ENCODE measurements around the gene VAMP4. TPM values are rescaled to one million over a fixed set of nuclear protein-coding genes. Genes with fewer than 3 reads are reported as not detected.
A peak's percentile ranks its signal among the peaks of the same experiment; 100 is the strongest.

VAMP4 gene
- total and polyA plus RNA-seq, 2 donors from 2014 or later = 7.5 to 15.3 TPM

- Histone ChIP-seq H3K9me3 (ENCODE audit: control insufficient read depth in 2 of 3, insufficient read depth in 1 of 3, low read length in 3 of 3) (peaks cover 0 to 5% (median 0%) of the 10 kb centered on the region in 3 donors), H3K36me3 (ENCODE audit: control insufficient read depth in 2 of 3, insufficient read depth in 3 of 3, low read length in 3 of 3) (no peaks in the 10 kb centered on the region), H3K27ac (ENCODE audit: low read depth in 2 of 2, low read length in 2 of 2) (no peak overlapping the region), H3K4me3 (ENCODE audit: low read length in 3 of 3) (no peak overlapping the region), H3K27me3 (ENCODE audit: control insufficient read depth, insufficient read depth, low read length) (no peaks in the 10 kb centered on the region), H3K9ac (ENCODE audit: low read length in 3 of 3) (no peak overlapping the region), H3K4me1 (ENCODE audit: control insufficient read depth in 2 of 3, insufficient read depth in 2 of 3, low read depth in 1 of 3, low read length in 3 of 3) (no peaks in the 10 kb centered on the region)
- no peak for FAIRE-seq
- no peak for TF ChIP-seq CTCF (IDR thresholded peaks at IDR 0.05; ENCODE audit: borderline replicate concordance, extremely low read depth, insufficient read depth)
- DNase-seq = no peak
- intact Hi-C loops (cut with DNase I) = no loop called here
These were observed 23.6 kb downstream of the VAMP4 start for GRCh38 chr1:171718216-171718615.

DNA sequence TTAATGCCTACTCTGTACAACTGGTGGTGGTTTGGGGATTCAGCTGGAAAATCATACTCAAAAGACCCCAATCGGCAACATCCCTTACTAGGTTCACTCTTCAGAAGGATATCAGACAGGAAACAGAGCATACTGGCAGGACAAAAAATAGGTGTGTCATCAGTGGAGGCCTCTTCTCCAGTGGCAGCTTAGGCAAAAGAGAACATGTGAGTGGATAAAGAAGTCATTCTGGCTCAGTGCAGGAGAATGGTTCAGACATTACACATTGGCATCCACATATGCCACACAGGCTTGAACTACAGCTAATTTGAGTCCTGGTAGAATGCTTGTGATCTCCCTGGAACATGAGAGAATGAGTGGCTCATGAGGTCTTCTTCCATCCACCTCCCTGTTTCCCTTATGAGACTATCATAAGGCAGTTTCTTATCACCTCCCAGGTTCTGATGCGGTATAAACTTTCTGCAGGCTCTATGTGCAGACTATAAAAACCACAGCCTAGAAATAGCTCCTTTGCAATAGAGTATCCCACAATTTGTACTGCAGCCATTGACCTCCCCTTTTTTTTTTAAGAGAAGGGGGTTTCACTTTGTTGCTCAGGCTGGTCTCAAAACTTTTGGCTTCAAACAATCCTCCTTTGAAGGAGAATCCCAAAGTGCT lies 24.7 kb downstream of the VAMP4 start:
- Histone ChIP-seq H3K27me3 (ENCODE audit: control insufficient read depth, insufficient read depth, low read length) (no peaks in the 10 kb centered on the region), H3K9ac (ENCODE audit: low read length in 3 of 3) (no peak overlapping the region), H3K4me3 (ENCODE audit: low read length in 3 of 3) (no peak overlapping the region), H3K36me3 (ENCODE audit: control insufficient read depth in 2 of 3, insufficient read depth in 3 of 3, low read length in 3 of 3) (no peaks in the 10 kb centered on the region), H3K4me1 (ENCODE audit: control insufficient read depth in 2 of 3, insufficient read depth in 2 of 3, low read depth in 1 of 3, low read length in 3 of 3) (no peaks in the 10 kb centered on the region), H3K9me3 (ENCODE audit: control insufficient read depth in 2 of 3, insufficient read depth in 1 of 3, low read length in 3 of 3) (no peaks in the 10 kb centered on the region), H3K27ac (ENCODE audit: low read depth in 2 of 2, low read length in 2 of 2) (no peak overlapping the region)
- no peak for TF ChIP-seq CTCF (IDR thresholded peaks at IDR 0.05; ENCODE audit: borderline replicate concordance, extremely low read depth, insufficient read depth)
- intact Hi-C loops (cut with DNase I) = no loop called here
- DNase-seq (no peak), FAIRE-seq (no peak)

- Histone ChIP-seq H3K36me3 (ENCODE audit: control insufficient read depth in 2 of 3, insufficient read depth in 3 of 3, low read length in 3 of 3) (no peaks in the 10 kb centered on the region), H3K4me3 (ENCODE audit: low read length in 3 of 3) (no peak overlapping the region), H3K9me3 (ENCODE audit: control insufficient read depth in 2 of 3, insufficient read depth in 1 of 3, low read length in 3 of 3) (no peaks in the 10 kb centered on the region), H3K27me3 (ENCODE audit: control insufficient read depth, insufficient read depth, low read length) (no peaks in the 10 kb centered on the region), H3K27ac (ENCODE audit: low read depth in 2 of 2, low read length in 2 of 2) (no peak overlapping the region), H3K4me1 (ENCODE audit: control insufficient read depth in 2 of 3, insufficient read depth in 2 of 3, low read depth in 1 of 3, low read length in 3 of 3) (no peaks in the 10 kb centered on the region), H3K9ac (ENCODE audit: low read length in 3 of 3) (no peak overlapping the region)
- no peak for TF ChIP-seq CTCF (IDR thresholded peaks at IDR 0.05; ENCODE audit: borderline replicate concordance, extremely low read depth, insufficient read depth)
- no peak for DNase-seq
- FAIRE-seq = no peak
- intact Hi-C loops (cut with DNase I) = no loop called here
These were observed 25.2 kb downstream of the VAMP4 start for GRCh38 chr1:171716616-171717015.

GRCh38 chr1:171715813-171716251 lies 26.0 kb downstream of the VAMP4 start:
- Histone ChIP-seq H3K27me3 (ENCODE audit: control insufficient read depth, insufficient read depth, low read length) (no peaks in the 10 kb centered on the region), H3K27ac (ENCODE audit: low read depth in 2 of 2, low read length in 2 of 2) (no peak overlapping the region), H3K9me3 (ENCODE audit: control insufficient read depth in 2 of 3, insufficient read depth in 1 of 3, low read length in 3 of 3) (no peaks in the 10 kb centered on the region), H3K4me1 (ENCODE audit: control insufficient read depth in 2 of 3, insufficient read depth in 2 of 3, low read depth in 1 of 3, low read length in 3 of 3) (no peaks in the 10 kb centered on the region), H3K4me3 (ENCODE audit: low read length in 3 of 3) (no peak overlapping the region), H3K36me3 (ENCODE audit: control insufficient read depth in 2 of 3, insufficient read depth in 3 of 3, low read length in 3 of 3) (no peaks in the 10 kb centered on the region), H3K9ac (ENCODE audit: low read length in 3 of 3) (no peak overlapping the region)
- peak; percentile 62 for FAIRE-seq
- intact Hi-C loops (cut with DNase I) = no loop called here
- DNase-seq = peak in 4 of 5 donors; percentile 37 to 78 (median 63)
- TF ChIP-seq CTCF (IDR thresholded peaks at IDR 0.05; ENCODE audit: borderline replicate concordance, extremely low read depth, insufficient read depth) = no peak
